HepG2 (cell line): ENCODE measurements around the gene DNAJC12. TPM values are rescaled to one million over a fixed set of nuclear protein-coding genes. Genes with fewer than 3 reads are reported as not detected.

Source experiments
- DNMT3B ChIP-seq: conservative IDR thresholded peaks from 2 replicates; pipeline ENCODE4 v1.6.1; 2016; ENCODE audit warnings: missing biosample characterization, control low read depth
- EEA1 ChIP-seq: sonication (generic); formaldehyde crosslinking; IDR thresholded peaks from 2 replicates; pipeline ENCODE4 v1.5.1; 2020; ENCODE audit warnings: mild to moderate bottlenecking, missing genetic modification reagents, borderline replicate concordance
- ELF1 ChIP-seq: sonication (generic); formaldehyde crosslinking; IDR thresholded peaks from 2 replicates; pipeline ENCODE4 v1.4.0; 2020; ENCODE audit warnings: missing genetic modification reagents
- GATAD1 ChIP-seq: IDR thresholded peaks from 2 replicates; pipeline ENCODE4 v1.6.1; 2016; ENCODE audit warnings: missing genetic modification reagents, missing compliant biosample characterization
- GATAD2A ChIP-seq: IDR thresholded peaks from 2 replicates; pipeline ENCODE4 v1.6.1; 2016
- HMG20B ChIP-seq: conservative IDR thresholded peaks from 2 replicates; pipeline ENCODE4 v1.6.1; 2016; ENCODE audit warnings: missing genetic modification reagents, missing compliant biosample characterization
- ISL2 ChIP-seq: sonication (generic); formaldehyde crosslinking; IDR thresholded peaks from 2 replicates; pipeline ENCODE4 v1.5.0; 2020; ENCODE audit warnings: missing genetic modification reagents
- KMT2B ChIP-seq: IDR thresholded peaks from 2 replicates; pipeline ENCODE4 v1.6.1; 2016; ENCODE audit warnings: missing genetic modification reagents, missing compliant biosample characterization
- LCORL ChIP-seq, 2 experiments: fragments of 450-650 bp in 1 of 2; sonication (generic) in 1 of 2; formaldehyde crosslinking in 1 of 2; IDR thresholded peaks; 2 replicates each; pipeline versions ENCODE4 v1.5.0 to v1.6.1; 2017 to 2020; ENCODE audit warnings: antibody characterized with exemption in 1 of 2, missing genetic modification reagents in 1 of 2
- NFIC ChIP-seq: IDR thresholded peaks from 2 replicates; pipeline ENCODE4 v1.6.1; 2012; ENCODE audit warnings: mild to moderate bottlenecking, low read length, inconsistent platforms
- NFKBIZ ChIP-seq: IDR thresholded peaks from 2 replicates; pipeline ENCODE4 v1.6.1; 2018; ENCODE audit warnings: missing genetic modification reagents, missing compliant biosample characterization
- PCBP2 ChIP-seq: fragments of 200-400 bp; formaldehyde crosslinking; optimal IDR thresholded peaks from 2 replicates; pipeline ENCODE3; 2018; ENCODE audit warnings: low read length, low read depth; ENCODE audit not compliant: poor library complexity, severe bottlenecking
- ZBTB20 ChIP-seq: sonication (generic); formaldehyde crosslinking; IDR thresholded peaks from 2 replicates; pipeline ENCODE4 v1.8.1; 2023; ENCODE audit warnings: missing genetic modification reagents, low read depth, mild to moderate bottlenecking, borderline replicate concordance
- ZBTB38 ChIP-seq: sonication (generic); formaldehyde crosslinking; IDR thresholded peaks from 2 replicates; pipeline ENCODE4 v1.5.1; 2020; ENCODE audit warnings: mild to moderate bottlenecking, missing genetic modification reagents
- ZMAT3 ChIP-seq: sonication (generic); formaldehyde crosslinking; conservative IDR thresholded peaks from 2 replicates; pipeline ENCODE4 v1.7.0; 2021; ENCODE audit warnings: missing genetic modification reagents
- ZNF225 ChIP-seq: sonication (generic); formaldehyde crosslinking; IDR thresholded peaks from 2 replicates; pipeline ENCODE4 v1.4.0; 2020; ENCODE audit warnings: mild to moderate bottlenecking, missing genetic modification reagents
- ZNF382 ChIP-seq: sonication (generic); formaldehyde crosslinking; IDR thresholded peaks from 2 replicates; pipeline ENCODE4 v1.5.0; 2020; ENCODE audit warnings: missing genetic modification reagents, mild to moderate bottlenecking, borderline replicate concordance
- ZNF777 ChIP-seq: sonication (generic); formaldehyde crosslinking; IDR thresholded peaks from 2 replicates; pipeline ENCODE4 v1.4.0; 2020; ENCODE audit warnings: missing genetic modification reagents
- polyA plus RNA-seq, 8 experiments: library from polyadenylated mRNA; depleted of rRNA in 3 of 8; stranded (reverse) in 7 of 8; unstranded in 1 of 8; fragments of >200 nt; fragmentation: Illumina TruSeq in 4 of 8; extraction: Trizol in 4 of 8; gene quantifications; 2 replicates each; pipeline versions ENCODE4 v1.2.1 to v1.2.3, GENCODE V29; 2011 to 2016; ENCODE audit warnings: low read depth in 4 of 8, missing spikeins in 1 of 8, mixed read lengths in 1 of 8; ENCODE audit not compliant: insufficient read depth in 1 of 8
- total RNA-seq, 5 experiments: library from RNA; depleted of rRNA; stranded (reverse); fragments of >200 nt; fragmentation: Illumina TruSeq; extraction: Trizol; gene quantifications; 2 replicates each; pipeline ENCODE4 v1.2.3, GENCODE V29; 2016; ENCODE audit warnings: low read depth in 1 of 5
- TF ChIP-seq, protein P1 (sequence below): sonication (generic); formaldehyde crosslinking; IDR thresholded peaks from 2 replicates; pipeline ENCODE4 v1.4.0; 2020; ENCODE audit warnings: mild to moderate bottlenecking, missing genetic modification reagents
- TF ChIP-seq, protein P2 (sequence below): sonication (generic); formaldehyde crosslinking; IDR thresholded peaks from 2 replicates; pipeline ENCODE4 v1.8.0; 2022; ENCODE audit warnings: mild to moderate bottlenecking, missing genetic modification reagents; ENCODE audit not compliant: insufficient replicate concordance
- TF ChIP-seq, protein P3 (sequence below): sonication (generic); formaldehyde crosslinking; IDR thresholded peaks from 2 replicates; pipeline ENCODE4 v1.4.0; 2020; ENCODE audit warnings: missing genetic modification reagents

Gene DNAJC12
- total and polyA plus RNA-seq, 2 of the 13 experiments (the other 11 are each of a cell fraction or from before 2014, with no cell fraction given) = 11.6 to 43.9 TPM

DNA sequence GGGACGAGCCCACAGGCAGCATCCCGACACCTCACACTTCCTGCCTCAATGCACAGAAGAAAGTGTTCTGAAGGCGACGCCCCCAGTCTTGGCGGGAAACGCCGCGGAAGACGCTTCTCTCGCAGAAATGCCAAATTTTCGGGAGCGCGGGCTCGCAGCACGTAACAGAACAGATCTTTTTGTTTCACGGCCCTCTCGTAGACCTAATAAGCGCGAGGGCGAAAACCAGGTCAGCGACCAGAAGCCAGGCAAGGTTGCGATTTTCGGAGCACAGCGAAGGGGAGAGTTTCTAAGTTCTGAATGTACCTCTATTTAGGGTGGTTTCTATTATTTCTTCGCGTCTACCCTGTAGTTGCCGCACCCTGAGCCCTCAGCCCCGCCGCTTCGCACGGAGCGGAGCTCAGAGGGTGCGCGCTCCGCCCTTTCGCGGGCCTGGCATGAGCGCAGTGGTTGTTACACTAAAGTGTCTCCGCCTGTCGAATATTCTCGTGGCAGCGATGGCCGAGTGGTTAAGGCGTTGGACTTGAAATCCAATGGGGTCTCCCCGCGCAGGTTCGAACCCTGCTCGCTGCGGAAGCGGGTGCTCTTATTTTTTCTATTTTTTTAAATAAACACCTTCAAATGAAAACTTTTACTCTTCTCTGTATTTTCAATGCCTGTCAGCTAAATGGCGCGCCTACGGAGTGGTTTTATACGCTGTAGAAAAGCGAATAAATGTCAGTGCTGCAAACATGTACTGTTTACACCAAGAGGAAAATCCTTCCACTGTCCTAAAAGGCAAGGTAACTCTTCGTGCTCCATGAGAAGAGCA lies 73.8 kb downstream of the DNAJC12 start (continued):
- TF ChIP-seq GATAD1 (CRISPR knock-in tag) (peak; percentile 47; the same call in 1 of the 2 replicates), KMT2B (CRISPR knock-in tag) (peak; percentile 53), HMG20B (CRISPR knock-in tag) (no peak; the same call in 1 of the 2 replicates), NFKBIZ (CRISPR knock-in tag) (0 out of 2 replicates have a peak, but pooled peaks have one; percentile 73), ZBTB38 (CRISPR knock-in tag) (no peak; the same call in 1 of the 2 replicates), ZMAT3 (peak; percentile 70; the same call in 1 of the 2 replicates), ELF1 (peak; percentile 75), GATAD2A (CRISPR knock-in tag) (peak; percentile 50; the same call in 1 of the 2 replicates), ZNF777 (CRISPR knock-in tag) (peak; percentile 86), ZNF382 (CRISPR knock-in tag) (no peak), ZNF225 (CRISPR knock-in tag) (peak; percentile 86), EEA1 (CRISPR knock-in tag) (no peak), ZBTB20 (CRISPR knock-in tag) (peak; percentile 51; the same call in 1 of the 2 replicates), NFIC (peak; percentile 59; the same call in 1 of the 2 replicates), LCORL (IDR thresholded peaks at IDR 0.05) (no peak), LCORL (CRISPR knock-in tag; IDR thresholded peaks at IDR 0.05) (0 out of 2 replicates have a peak, but pooled peaks have one; percentile 23), DNMT3B (CRISPR knock-in tag) (peak; percentile 94; the same call in 1 of the 2 replicates), ISL2 (peak; percentile 51; the same call in 1 of the 2 replicates), PCBP2 (no peak)
- TF ChIP-seq, protein P1, sequence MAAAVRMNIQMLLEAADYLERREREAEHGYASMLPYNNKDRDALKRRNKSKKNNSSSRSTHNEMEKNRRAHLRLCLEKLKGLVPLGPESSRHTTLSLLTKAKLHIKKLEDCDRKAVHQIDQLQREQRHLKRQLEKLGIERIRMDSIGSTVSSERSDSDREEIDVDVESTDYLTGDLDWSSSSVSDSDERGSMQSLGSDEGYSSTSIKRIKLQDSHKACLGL = peak; percentile 50; the same call in 1 of the 2 replicates
- TF ChIP-seq, protein P2, sequence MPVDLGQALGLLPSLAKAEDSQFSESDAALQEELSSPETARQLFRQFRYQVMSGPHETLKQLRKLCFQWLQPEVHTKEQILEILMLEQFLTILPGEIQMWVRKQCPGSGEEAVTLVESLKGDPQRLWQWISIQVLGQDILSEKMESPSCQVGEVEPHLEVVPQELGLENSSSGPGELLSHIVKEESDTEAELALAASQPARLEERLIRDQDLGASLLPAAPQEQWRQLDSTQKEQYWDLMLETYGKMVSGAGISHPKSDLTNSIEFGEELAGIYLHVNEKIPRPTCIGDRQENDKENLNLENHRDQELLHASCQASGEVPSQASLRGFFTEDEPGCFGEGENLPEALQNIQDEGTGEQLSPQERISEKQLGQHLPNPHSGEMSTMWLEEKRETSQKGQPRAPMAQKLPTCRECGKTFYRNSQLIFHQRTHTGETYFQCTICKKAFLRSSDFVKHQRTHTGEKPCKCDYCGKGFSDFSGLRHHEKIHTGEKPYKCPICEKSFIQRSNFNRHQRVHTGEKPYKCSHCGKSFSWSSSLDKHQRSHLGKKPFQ (CRISPR knock-in tag) = peak; percentile 36
- TF ChIP-seq, protein P3, sequence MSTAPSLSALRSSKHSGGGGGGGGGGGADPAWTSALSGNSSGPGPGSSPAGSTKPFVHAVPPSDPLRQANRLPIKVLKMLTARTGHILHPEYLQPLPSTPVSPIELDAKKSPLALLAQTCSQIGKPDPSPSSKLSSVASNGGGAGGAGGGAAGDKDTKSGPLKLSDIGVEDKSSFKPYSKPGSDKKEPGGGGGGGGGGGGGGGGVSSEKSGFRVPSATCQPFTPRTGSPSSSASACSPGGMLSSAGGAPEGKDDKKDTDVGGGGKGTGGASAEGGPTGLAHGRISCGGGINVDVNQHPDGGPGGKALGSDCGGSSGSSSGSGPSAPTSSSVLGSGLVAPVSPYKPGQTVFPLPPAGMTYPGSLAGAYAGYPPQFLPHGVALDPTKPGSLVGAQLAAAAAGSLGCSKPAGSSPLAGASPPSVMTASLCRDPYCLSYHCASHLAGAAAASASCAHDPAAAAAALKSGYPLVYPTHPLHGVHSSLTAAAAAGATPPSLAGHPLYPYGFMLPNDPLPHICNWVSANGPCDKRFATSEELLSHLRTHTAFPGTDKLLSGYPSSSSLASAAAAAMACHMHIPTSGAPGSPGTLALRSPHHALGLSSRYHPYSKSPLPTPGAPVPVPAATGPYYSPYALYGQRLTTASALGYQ (CRISPR knock-in tag) = peak; percentile 43; the same call in 1 of the 2 replicates
